Measurements from ENCODE around the gene ZNF500. TPM values are rescaled to one million over a fixed set of nuclear protein-coding genes. Genes with fewer than 3 reads are reported as not detected.

The ZNF500 gene
- 1 to 10 TPM; 4.5 to 9.7 (median 8.4) TPM for total RNA-seq

DNA sequence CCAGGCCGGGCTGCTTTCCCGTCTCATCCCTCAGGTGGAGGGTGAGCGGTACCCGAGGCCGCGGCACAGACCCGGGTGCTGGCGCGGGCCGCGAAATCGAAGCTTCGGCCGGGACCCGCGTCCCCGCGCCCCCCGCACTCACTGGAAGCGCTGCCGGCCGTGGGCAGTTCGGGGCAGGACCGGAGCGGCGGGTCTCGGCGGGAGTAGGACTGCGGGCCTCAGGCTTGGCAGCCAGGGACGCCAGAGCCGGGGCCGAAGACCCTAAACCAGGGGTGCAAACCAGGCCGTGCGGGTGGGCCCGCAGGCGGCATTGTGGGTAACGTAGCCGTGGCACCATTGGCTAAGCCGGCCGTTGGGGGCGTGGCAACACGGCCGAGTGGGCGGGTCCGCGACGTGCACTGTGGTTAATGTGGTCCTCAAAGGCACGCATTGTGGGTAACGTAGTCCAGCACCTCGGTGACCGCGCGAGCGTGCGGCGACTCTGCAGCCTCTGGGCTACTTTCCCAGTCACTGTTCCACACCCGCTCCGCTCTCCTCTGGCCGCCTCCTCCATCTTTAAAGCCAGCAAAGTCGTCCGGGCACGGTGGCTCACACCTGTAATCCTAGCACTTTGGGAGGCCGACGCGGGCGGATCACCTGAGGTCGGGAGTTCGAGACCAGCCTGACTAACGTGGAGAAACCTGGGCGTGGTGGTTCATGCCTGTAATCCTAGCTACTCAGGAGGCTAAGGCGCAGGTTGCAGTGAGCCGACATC, at the start of gene ZNF500:
Gene ZNF500, minus strand, starts transcription at position 288 of the 754 bp plus-strand sequence. CDS start 1,184 bp downstream, outside the sequence.
- Histone ChIP-seq H3K27ac (peak within 1 kb of the TSS; percentile 89 to 96 (median 93)), H3K4me1 (peaks cover 24 to 63% (median 25%) of the 10 kb centered on the region in 3 donors), H3K9me3 (no peaks in the 10 kb centered on the region), H3K36me3 (peaks cover 9 to 36% (median 11%) of the 10 kb centered on the region in 3 donors), H3K4me3 (peak within 1 kb of the TSS; percentile 74 to 97 (median 94)), H3K27me3 (no peaks in the 10 kb centered on the region)
- 2 to 3% methylated on average over 8 to 17 of the region's 72 CpGs for WGBS, 2 donors
- intact Hi-C loops (cut with DNase I), result no loop called here
- DNase-seq, result peak; percentile 81
- TF ChIP-seq, protein P1, sequence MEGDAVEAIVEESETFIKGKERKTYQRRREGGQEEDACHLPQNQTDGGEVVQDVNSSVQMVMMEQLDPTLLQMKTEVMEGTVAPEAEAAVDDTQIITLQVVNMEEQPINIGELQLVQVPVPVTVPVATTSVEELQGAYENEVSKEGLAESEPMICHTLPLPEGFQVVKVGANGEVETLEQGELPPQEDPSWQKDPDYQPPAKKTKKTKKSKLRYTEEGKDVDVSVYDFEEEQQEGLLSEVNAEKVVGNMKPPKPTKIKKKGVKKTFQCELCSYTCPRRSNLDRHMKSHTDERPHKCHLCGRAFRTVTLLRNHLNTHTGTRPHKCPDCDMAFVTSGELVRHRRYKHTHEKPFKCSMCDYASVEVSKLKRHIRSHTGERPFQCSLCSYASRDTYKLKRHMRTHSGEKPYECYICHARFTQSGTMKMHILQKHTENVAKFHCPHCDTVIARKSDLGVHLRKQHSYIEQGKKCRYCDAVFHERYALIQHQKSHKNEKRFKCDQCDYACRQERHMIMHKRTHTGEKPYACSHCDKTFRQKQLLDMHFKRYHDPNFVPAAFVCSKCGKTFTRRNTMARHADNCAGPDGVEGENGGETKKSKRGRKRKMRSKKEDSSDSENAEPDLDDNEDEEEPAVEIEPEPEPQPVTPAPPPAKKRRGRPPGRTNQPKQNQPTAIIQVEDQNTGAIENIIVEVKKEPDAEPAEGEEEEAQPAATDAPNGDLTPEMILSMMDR (IDR thresholded peaks at IDR 0.05), result peak in 1 of 6 experiments; percentile 24
- TF ChIP-seq POLR2A (IDR thresholded peaks at IDR 0.05), result peak in 3 of 4 donors; percentile 39 to 63 (median 41)

DNA sequence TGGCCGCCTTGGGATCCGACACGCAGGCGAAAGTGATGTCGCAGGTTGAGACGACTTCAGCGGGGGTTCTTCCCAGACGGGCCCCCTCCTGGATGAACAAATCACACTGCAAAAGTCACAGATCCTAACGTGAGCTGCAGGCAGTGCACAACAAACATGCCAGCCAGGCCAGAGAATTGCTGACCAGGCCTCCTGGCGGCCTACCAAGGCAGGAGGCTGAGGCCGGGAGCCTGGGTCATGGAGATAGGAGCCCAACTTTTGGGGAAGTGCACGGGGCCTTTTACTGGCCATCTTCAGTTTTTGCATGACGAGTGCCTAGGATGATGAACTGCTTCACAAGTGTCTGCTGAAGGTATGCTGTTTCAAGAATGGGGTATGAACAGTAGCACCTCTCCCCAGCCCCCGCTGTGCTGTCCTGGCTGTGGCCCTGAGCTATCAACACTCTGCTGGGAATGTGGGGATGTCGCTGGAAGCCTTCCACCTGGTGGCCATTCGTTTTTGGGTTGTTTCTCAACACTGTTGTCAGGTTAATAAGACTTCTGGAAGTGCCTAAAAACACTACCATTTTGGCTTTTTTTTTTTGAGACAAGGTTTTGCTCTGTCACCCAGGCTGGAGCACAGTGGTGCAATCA, 47.7 kb upstream of the ZNF500 start:
- H3K4me1 ChIP-seq, result peaks cover 0 to 28% (median 3%) of the 10 kb centered on the region in 3 donors
- no peaks in the 10 kb centered on the region for H3K27me3 ChIP-seq
- no peak overlapping the region for H3K4me3 ChIP-seq
- TF ChIP-seq, protein P1 (IDR thresholded peaks at IDR 0.05), result no peak
- no peak for TF ChIP-seq POLR2A (IDR thresholded peaks at IDR 0.05)
- peaks cover 7 to 100% (median 36%) of the 10 kb centered on the region in 3 donors for H3K36me3 ChIP-seq
- WGBS, 2 donors, result 64 to 92% methylated on average over 6 to 10 of the region's 16 CpGs
- peak overlapping the region; percentile 14 to 76 (median 56) for H3K27ac ChIP-seq
- H3K9me3 ChIP-seq, result no peaks in the 10 kb centered on the region
- DNase-seq, result no peak
- intact Hi-C loops (cut with DNase I), result no loop called here

DNA sequence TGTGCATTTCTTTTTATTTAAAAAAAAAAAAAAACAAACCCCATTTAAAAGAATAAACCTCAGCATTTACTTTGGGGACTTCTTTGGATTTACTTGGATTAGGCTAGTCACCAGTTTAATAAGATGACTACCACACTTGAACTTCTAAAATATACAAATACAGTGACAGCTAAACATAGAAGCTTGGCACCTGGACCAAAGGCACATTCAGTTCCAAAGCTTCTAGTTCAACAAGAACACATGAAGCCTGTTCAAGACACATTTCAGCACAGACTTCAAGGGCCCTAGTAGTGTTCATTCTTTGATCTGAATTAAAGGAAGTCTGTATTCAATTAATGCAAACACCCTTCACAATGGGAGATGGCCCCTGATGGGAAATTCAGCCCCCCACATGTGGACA, 47.1 kb upstream of the ZNF500 start:
- TF ChIP-seq, protein P1 (IDR thresholded peaks at IDR 0.05), result no peak
- TF ChIP-seq POLR2A (IDR thresholded peaks at IDR 0.05), result no peak
- H3K4me1 ChIP-seq, result peaks cover 0 to 28% (median 3%) of the 10 kb centered on the region in 3 donors
- H3K36me3 ChIP-seq, result peaks cover 7 to 100% (median 36%) of the 10 kb centered on the region in 3 donors
- no peak overlapping the region for H3K4me3 ChIP-seq
- no peaks in the 10 kb centered on the region for H3K9me3 ChIP-seq
- intact Hi-C loops (cut with DNase I), result no loop called here
- DNase-seq, result no peak
- H3K27me3 ChIP-seq, result no peaks in the 10 kb centered on the region
- peak overlapping the region; percentile 14 to 76 (median 68) for H3K27ac ChIP-seq

DNA sequence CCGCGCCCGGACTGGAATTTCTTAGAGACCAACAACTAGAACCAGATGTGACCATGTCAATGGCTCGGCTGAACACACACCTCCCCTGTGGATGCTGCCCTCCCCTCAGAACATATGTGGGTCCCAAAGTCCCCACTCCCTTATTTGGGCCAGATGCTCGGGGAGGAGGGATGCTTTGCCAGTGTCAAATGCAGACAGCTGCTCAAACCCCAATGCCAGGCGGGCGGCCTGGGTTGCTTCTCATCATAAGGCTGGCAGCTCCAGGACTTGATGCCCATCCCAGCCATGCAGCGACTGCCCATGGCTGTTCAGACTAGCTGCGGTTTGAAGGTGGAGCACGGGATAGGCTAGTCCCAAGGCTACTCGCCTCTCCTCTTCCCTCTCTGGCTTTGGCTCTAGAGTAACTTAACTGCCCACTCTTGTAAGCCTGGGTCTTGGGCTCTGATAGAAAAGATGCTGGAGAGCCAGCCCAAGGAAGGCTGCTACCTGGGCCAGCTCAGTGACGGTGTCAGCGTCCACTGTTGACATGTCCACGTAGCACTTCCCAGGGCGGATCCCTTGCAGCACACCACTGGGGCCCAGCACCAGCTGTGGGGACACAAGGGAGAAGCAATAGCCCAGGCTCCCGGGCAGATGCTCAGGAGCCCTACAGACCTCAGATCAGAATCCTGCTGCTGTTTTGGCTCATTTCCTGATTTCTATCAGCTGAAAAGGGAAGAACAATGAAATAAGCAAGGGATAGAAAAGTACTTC, 46.5 kb upstream of the ZNF500 start:
- Histone ChIP-seq H3K4me1 (peaks cover 0 to 28% (median 3%) of the 10 kb centered on the region in 3 donors), H3K27me3 (no peaks in the 10 kb centered on the region), H3K9me3 (no peaks in the 10 kb centered on the region), H3K27ac (peak overlapping the region in 3 of 4 donors; percentile 62 to 74 (median 70)), H3K36me3 (peaks cover 7 to 100% (median 37%) of the 10 kb centered on the region in 3 donors), H3K4me3 (no peak overlapping the region)
- 96 to 100% methylated on average over 4 to 12 of the region's 16 CpGs for WGBS, 2 donors
- intact Hi-C loops (cut with DNase I), result no loop called here
- no peak for DNase-seq
- TF ChIP-seq POLR2A (IDR thresholded peaks at IDR 0.05), result no peak
- TF ChIP-seq, protein P1 (IDR thresholded peaks at IDR 0.05), result no peak
